ENCODE data around the gene ZNF438. TPM values are rescaled to one million over a fixed set of nuclear protein-coding genes. Genes with fewer than 3 reads are reported as not detected.

Gene ZNF438
- total and polyA plus RNA-seq, 2 of the 8 experiments (the other 6 are each of a cell fraction or from before 2014, with no cell fraction given): 0.95 to 1.7 TPM

- Histone ChIP-seq H4K5ac (ENCODE audit: insufficient read length, low read depth, low read length) (no peak overlapping the region), H2BK15ac (ENCODE audit: low read length) (no peak overlapping the region), H3K4me2 (ENCODE audit: insufficient read depth in 1 of 2, low read depth in 2 of 2, low read length in 2 of 2) (peak overlapping the region in 1 of 2 experiments; percentile 2; a peak in 2 of 4 replicates), H3K23me2 (ENCODE audit: low read depth, low read length) (no peaks in the 10 kb centered on the region), H3K79me1 (ENCODE audit: low read depth, low read length) (no peaks in the 10 kb centered on the region; the same call in 1 of the 2 replicates), H2AK5ac (ENCODE audit: low read depth, low read length) (no peak overlapping the region), H4K91ac (replicated peaks; ENCODE audit: insufficient read length, low read length) (no peak overlapping the region), H4K8ac (ENCODE audit: extremely low read depth, insufficient read depth, low read length) (no peak overlapping the region), H3K79me2 (ENCODE audit: control insufficient read depth in 1 of 2, insufficient read depth in 2 of 2, low read length in 2 of 2) (no peaks in the 10 kb centered on the region), H3K18ac (ENCODE audit: extremely low read depth, low read length) (no peak overlapping the region), H3K4me1 (replicated peaks in 1 of 4; ENCODE audit: control insufficient read depth in 3 of 4, insufficient read depth in 4 of 4, low read length in 3 of 4) (peaks cover 0 to 6% (median 2%) of the 10 kb centered on the region in 4 experiments; a peak in 3 of 7 replicates), H3K27ac (ENCODE audit: low read depth, low read length) (no peak overlapping the region), H4K20me1 (replicated peaks in 1 of 2; ENCODE audit: control insufficient read depth in 1 of 2, insufficient read depth in 2 of 2, low read length in 2 of 2) (no peaks in the 10 kb centered on the region), H2BK20ac (ENCODE audit: low read length) (no peak overlapping the region), H3K4me3 (ENCODE audit: extremely low read depth in 1 of 4, insufficient read depth in 2 of 4, low read depth in 3 of 4, low read length in 4 of 4) (no peak overlapping the region), H3K14ac (ENCODE audit: insufficient read length) (no peak overlapping the region), H3K56ac (replicated peaks; ENCODE audit: insufficient read length, low read depth, low read length) (no peak overlapping the region), H2BK12ac (ENCODE audit: low read depth, low read length) (no peak overlapping the region), H3K9ac (replicated peaks in 1 of 4; ENCODE audit: extremely low read depth in 1 of 4, low read depth in 3 of 4, low read length in 3 of 4) (peak overlapping the region in 1 of 4 experiments; percentile 34; a peak in 1 of 7 replicates), H3K27me3 (replicated peaks in 1 of 4; ENCODE audit: control insufficient read depth in 3 of 4, extremely low read depth in 1 of 4, insufficient read depth in 3 of 4, low read length in 3 of 4) (no peaks in the 10 kb centered on the region), H3K23ac (ENCODE audit: insufficient read length) (no peak overlapping the region), H3K4ac (replicated peaks; ENCODE audit: insufficient read length, low read depth, low read length) (no peak overlapping the region), H3K9me3 (ENCODE audit: insufficient read depth in 2 of 2, low read depth in 1 of 2, low read length in 1 of 2) (no peaks in the 10 kb centered on the region), H2AFZ (ENCODE audit: low read length) (no peak overlapping the region), H2BK120ac (replicated peaks; ENCODE audit: low read depth, low read length) (no peak overlapping the region), H3K36me3 (ENCODE audit: control insufficient read depth in 2 of 4, insufficient read depth in 4 of 4, low read length in 3 of 4) (no peaks in the 10 kb centered on the region), H2BK5ac (ENCODE audit: low read depth, low read length) (no peak overlapping the region; the same call in 1 of the 2 replicates)
- 36% methylated on average over 2 of the region's 2 CpGs; no CpG with 5 or more reads in 1 of the 2 experiments for WGBS, 2 experiments (ENCODE audit: extremely low coverage in 1 of 2, insufficient coverage in 1 of 2, insufficient read length in 1 of 2, insufficient replicate concordance in 2 of 2, low coverage in 1 of 2, low lambda C conversion rate in 2 of 2, missing lambda C conversion rate in 1 of 2)
- ChIA-PET CTCF (ENCODE audit: partially characterized antibody) (no interaction called here), POLR2A (ENCODE audit: partially characterized antibody) (no interaction called here)
- FAIRE-seq (no peak), DNase-seq (ENCODE audit: low read depth in 1 of 2, low spot score in 2 of 2) (no peak)
- no peak for TF ChIP-seq FOSL1 (IDR thresholded peaks at IDR 0.05; ENCODE audit: insufficient read depth, low read depth, low read length)
- TF ChIP-seq MAX (IDR thresholded peaks at IDR 0.05): no peak
Observed at GRCh38 chr10:31018962-31019361, 12.7 kb downstream of the ZNF438 start.
